GM23248 (cell line): ENCODE data around the gene CARD6.

Source experiments
- EZH2 ChIP-seq: fragments of 200-600 bp; sonication (generic); IDR thresholded peaks from 2 replicates; pipeline ENCODE4 v1.6.1; 2018; ENCODE audit warnings: antibody characterized with exemption, mild to moderate bottlenecking; ENCODE audit not compliant: insufficient read depth, poor library complexity, severe bottlenecking
- EZH2phosphoT487 ChIP-seq: fragments of 200-600 bp; sonication (generic); IDR thresholded peaks from 2 replicates; pipeline ENCODE4 v1.6.1; 2018; ENCODE audit warnings: antibody characterized with exemption, moderate library complexity, mild to moderate bottlenecking, low read depth; ENCODE audit not compliant: insufficient read depth

- TF ChIP-seq EZH2phosphoT487 (no peak), EZH2 (no peak)
Measured at GRCh38 chr5:40842351-40842750, 1.2 kb downstream of the CARD6 start.
